ENCODE data around the gene MCOLN2.

Gene MCOLN2

GRCh38 chr1:84884671-84885389 is 112.1 kb downstream of the MCOLN2 start:
- Histone ChIP-seq H3K9me3 (replicated peaks in 1 of 11) (peaks cover 0 to 16% (median 6%) of the 10 kb centered on the region in 11 experiments; a peak in 12 of 22 replicates), H3K27ac (no peak overlapping the region), H3K4me2 (no peak overlapping the region), H4K20me1 (no peaks in the 10 kb centered on the region), H3K4me1 (peaks cover 0 to 31% (median 16%) of the 10 kb centered on the region in 10 experiments; a peak in 15 of 20 replicates), H3K9ac (no peak overlapping the region), H3K27me3 (no peaks in the 10 kb centered on the region), H3K4me3 (no peak overlapping the region), H3K36me3 (no peaks in the 10 kb centered on the region)
- TF ChIP-seq Cebpa-rat (IDR thresholded peaks at IDR 0.05): no peak

DNA sequence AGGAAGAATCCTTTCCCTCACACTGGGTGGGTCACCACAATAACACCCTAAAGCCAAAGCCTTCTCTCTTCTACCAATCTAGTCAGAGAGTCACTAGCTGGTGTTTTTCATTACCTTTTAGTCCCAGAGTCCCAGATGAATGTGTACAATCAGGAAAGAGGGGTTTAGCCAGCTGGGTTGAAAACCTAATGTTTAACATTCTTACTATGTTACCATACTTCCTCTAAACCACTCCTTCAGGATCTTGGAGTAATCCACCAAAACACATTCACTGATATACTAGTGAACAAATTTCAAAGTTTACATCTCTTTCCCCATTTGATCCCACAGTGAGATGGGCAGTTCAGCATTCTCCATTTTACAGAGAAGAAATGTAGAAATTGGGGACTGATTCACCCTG is 113.6 kb downstream of the MCOLN2 start:
- Histone ChIP-seq H3K9ac (no peak overlapping the region), H3K27ac (no peak overlapping the region), H3K4me3 (no peak overlapping the region), H3K9me3 (replicated peaks in 1 of 11) (peaks cover 0 to 11% (median 6%) of the 10 kb centered on the region in 11 experiments; a peak in 12 of 22 replicates), H3K27me3 (no peaks in the 10 kb centered on the region), H3K4me2 (peak overlapping the region in 1 of 11 experiments; percentile 23; a peak in 1 of 22 replicates), H3K4me1 (peaks cover 0 to 15% (median under 1%) of the 10 kb centered on the region in 10 experiments; a peak in 10 of 20 replicates), H3K36me3 (no peaks in the 10 kb centered on the region), H4K20me1 (no peaks in the 10 kb centered on the region)
- TF ChIP-seq Cebpa-rat (IDR thresholded peaks at IDR 0.05): no peak

GRCh38 chr1:84877592-84877991 is 119.3 kb downstream of the MCOLN2 start:
- Histone ChIP-seq H4K20me1 (no peaks in the 10 kb centered on the region), H3K27me3 (no peaks in the 10 kb centered on the region), H3K4me2 (no peak overlapping the region), H3K4me3 (no peak overlapping the region), H3K4me1 (no peaks in the 10 kb centered on the region), H3K36me3 (no peaks in the 10 kb centered on the region), H3K9me3 (replicated peaks in 1 of 11) (peaks cover 0 to 11% (median 6%) of the 10 kb centered on the region in 11 experiments; a peak in 12 of 22 replicates), H3K27ac (no peak overlapping the region), H3K9ac (no peak overlapping the region)
- TF ChIP-seq Cebpa-rat (IDR thresholded peaks at IDR 0.05): no peak

GRCh38 chr1:84876353-84876752 is 120.6 kb downstream of the MCOLN2 start:
- H3K27ac ChIP-seq: no peak overlapping the region
- no peak overlapping the region for H3K4me3 ChIP-seq
- H3K9ac ChIP-seq: no peak overlapping the region
- H3K36me3 ChIP-seq: no peaks in the 10 kb centered on the region
- H3K4me1 ChIP-seq: no peaks in the 10 kb centered on the region
- H3K9me3 ChIP-seq (replicated peaks in 1 of 11): peaks cover 0 to 3% (median 0%) of the 10 kb centered on the region in 11 experiments; a peak in 4 of 22 replicates
- H3K4me2 ChIP-seq: no peak overlapping the region
- no peaks in the 10 kb centered on the region for H4K20me1 ChIP-seq
- no peaks in the 10 kb centered on the region for H3K27me3 ChIP-seq
- TF ChIP-seq Cebpa-rat (IDR thresholded peaks at IDR 0.05): no peak
